Measurements from ENCODE around the gene IFT25. TPM values are rescaled to one million over a fixed set of nuclear protein-coding genes. Genes with fewer than 3 reads are reported as not detected.
A peak's percentile ranks its signal among the peaks of the same experiment; 100 is the strongest.

Gene IFT25
- total RNA-seq, 2 experiments from 2014 or later: 69.3 to 82.6 TPM

GRCh38 chr1:53936430-53936829, 9.1 kb downstream of the IFT25 start:
- CTCF ChIA-PET: no interaction called here
- Mint-ChIP-seq H3K36me3 (peaks cover 72% of the 10 kb centered on the region), H3K4me3 (no peak overlapping the region), H3K27me3 (no peaks in the 10 kb centered on the region), H3K27ac (no peak overlapping the region), H3K9me3 (ENCODE audit: low read depth) (peaks cover 10% of the 10 kb centered on the region), H3K4me1 (peaks cover 12% of the 10 kb centered on the region)
- ATAC-seq: no peak
- no peak for DNase-seq

- Mint-ChIP-seq H3K36me3 (peaks cover 79% of the 10 kb centered on the region), H3K27me3 (no peaks in the 10 kb centered on the region), H3K27ac (no peak overlapping the region), H3K9me3 (ENCODE audit: low read depth) (peaks cover 10% of the 10 kb centered on the region), H3K4me1 (peaks cover 7% of the 10 kb centered on the region), H3K4me3 (no peak overlapping the region)
- DNase-seq (no peak), ATAC-seq (no peak)
- CTCF ChIA-PET: interaction anchor here (1.1 to 1.8 kb wide), 3 partner anchors 11 to 19 kb away, joined by 3 to 6 read pairs (median 4); partner anchors contain the start of genes IFT25 and LRRC42
Observed at GRCh38 chr1:53934170-53934765, 11.2 kb downstream of the IFT25 start.

- no peak overlapping the region for H3K4me3 Mint-ChIP-seq
- no peak overlapping the region for H3K27ac Mint-ChIP-seq
- CTCF ChIA-PET: interaction anchor here (0.6 to 1.5 kb wide), 6 partner anchors 10 to 53 kb away, joined by 3 to 4 read pairs (median 3); no protein-coding TSS in a partner anchor
- H3K4me1 Mint-ChIP-seq: no peaks in the 10 kb centered on the region
- H3K27me3 Mint-ChIP-seq: no peaks in the 10 kb centered on the region
- no peak for ATAC-seq
- no peak for DNase-seq
- peaks cover 82% of the 10 kb centered on the region for H3K36me3 Mint-ChIP-seq
- H3K9me3 Mint-ChIP-seq (ENCODE audit: low read depth): peaks cover 10% of the 10 kb centered on the region
Observed at GRCh38 chr1:53931523-53931922, 14.0 kb downstream of the IFT25 start.

- Mint-ChIP-seq H3K4me3 (no peak overlapping the region), H3K27me3 (no peaks in the 10 kb centered on the region), H3K4me1 (no peaks in the 10 kb centered on the region), H3K27ac (no peak overlapping the region), H3K36me3 (peaks cover 81% of the 10 kb centered on the region), H3K9me3 (ENCODE audit: low read depth) (peaks cover 10% of the 10 kb centered on the region)
- CTCF ChIA-PET: interaction anchor here (0.6 to 1.6 kb wide), 6 partner anchors 9 to 52 kb away, joined by 3 to 4 read pairs (median 3); no protein-coding TSS in a partner anchor
- ATAC-seq (no peak), DNase-seq (no peak)
Observed at GRCh38 chr1:53930932-53931331, 14.6 kb downstream of the IFT25 start.

- no peak overlapping the region for H3K27ac Mint-ChIP-seq
- H3K27me3 Mint-ChIP-seq: no peaks in the 10 kb centered on the region
- H3K4me3 Mint-ChIP-seq: no peak overlapping the region
- peaks cover 74% of the 10 kb centered on the region for H3K36me3 Mint-ChIP-seq
- DNase-seq (no peak), ATAC-seq (no peak)
- H3K4me1 Mint-ChIP-seq: no peaks in the 10 kb centered on the region
- H3K9me3 Mint-ChIP-seq (ENCODE audit: low read depth): peaks cover 7% of the 10 kb centered on the region
- CTCF ChIA-PET: interaction anchor here (0.8 to 1.6 kb wide), 2 partner anchors 13 to 19 kb away, joined by 3 to 4 read pairs; no protein-coding TSS in a partner anchor
Observed at GRCh38 chr1:53929246-53929960, 16.1 kb downstream of the IFT25 start.

GRCh38 chr1:53927376-53927881, 18.1 kb downstream of the IFT25 start:
- Mint-ChIP-seq H3K27ac (no peak overlapping the region), H3K36me3 (peaks cover 73% of the 10 kb centered on the region), H3K27me3 (no peaks in the 10 kb centered on the region)

GRCh38 chr1:53919675-53920066, 25.8 kb downstream of the IFT25 start:
- Mint-ChIP-seq H3K36me3 (peaks cover 49% of the 10 kb centered on the region), H3K9me3 (ENCODE audit: low read depth) (no peaks in the 10 kb centered on the region), H3K27me3 (no peaks in the 10 kb centered on the region), H3K4me3 (no peak overlapping the region), H3K4me1 (peaks cover 43% of the 10 kb centered on the region), H3K27ac (peak overlapping the region; percentile 90)
- ATAC-seq (peak; percentile 83), DNase-seq (peak; percentile 63)
- CTCF ChIA-PET: interaction anchor here (0.6 to 3.2 kb wide), 5 partner anchors 12 to 60 kb away, joined by 3 to 19 read pairs (median 3); partner anchors contain the start of genes IFT25 and LRRC42

More at GRCh38 chr1:53927376-53927881, 18.1 kb downstream of the IFT25 start:
- H3K4me1 Mint-ChIP-seq: peaks cover 1% of the 10 kb centered on the region
- DNase-seq (no peak), ATAC-seq (no peak)
- H3K4me3 Mint-ChIP-seq: no peak overlapping the region
- CTCF ChIA-PET: interaction anchor here (0.6 kb wide), 1 partner anchor 1261 kb away, joined by 3 read pairs; no protein-coding TSS in a partner anchor
- H3K9me3 Mint-ChIP-seq (ENCODE audit: low read depth): no peaks in the 10 kb centered on the region

GRCh38 chr1:53918343-53918742, 27.2 kb downstream of the IFT25 start:
- CTCF ChIA-PET: interaction anchor here (1.0 to 2.1 kb wide), 4 partner anchors 28 to 58 kb away, joined by 3 to 7 read pairs (median 4); partner anchors contain the start of genes IFT25, LRRC42 and YIPF1
- H3K4me1 Mint-ChIP-seq: peaks cover 42% of the 10 kb centered on the region
- peak overlapping the region; percentile 90 for H3K27ac Mint-ChIP-seq

GRCh38 chr1:53913352-53914033, 32.0 kb downstream of the IFT25 start:
- H3K4me3 Mint-ChIP-seq: no peak overlapping the region
- no peak overlapping the region for H3K27ac Mint-ChIP-seq
- CTCF ChIA-PET: interaction anchor here (0.7 to 0.9 kb wide), 2 partner anchors 32 to 46 kb away, joined by 4 read pairs; partner anchors contain the start of genes IFT25 and LRRC42
- peaks cover 18% of the 10 kb centered on the region for H3K4me1 Mint-ChIP-seq
- H3K36me3 Mint-ChIP-seq: peaks cover 17% of the 10 kb centered on the region
- no peak for DNase-seq
- no peak for ATAC-seq
- no peaks in the 10 kb centered on the region for H3K27me3 Mint-ChIP-seq
- no peaks in the 10 kb centered on the region for H3K9me3 Mint-ChIP-seq (ENCODE audit: low read depth)

More at GRCh38 chr1:53918343-53918742, 27.2 kb downstream of the IFT25 start:
- Mint-ChIP-seq H3K36me3 (peaks cover 42% of the 10 kb centered on the region), H3K4me3 (no peak overlapping the region), H3K27me3 (no peaks in the 10 kb centered on the region), H3K9me3 (ENCODE audit: low read depth) (no peaks in the 10 kb centered on the region)
- DNase-seq (no peak), ATAC-seq (no peak)

- H3K27ac Mint-ChIP-seq: no peak overlapping the region
- ATAC-seq: no peak
- CTCF ChIA-PET: no interaction called here
Observed at GRCh38 chr1:53911442-53911841, 34.1 kb downstream of the IFT25 start.

GRCh38 chr1:53909946-53910345, 35.6 kb downstream of the IFT25 start:
- Mint-ChIP-seq H3K9me3 (ENCODE audit: low read depth) (no peaks in the 10 kb centered on the region), H3K27ac (no peak overlapping the region), H3K4me1 (no peaks in the 10 kb centered on the region), H3K27me3 (no peaks in the 10 kb centered on the region), H3K4me3 (no peak overlapping the region), H3K36me3 (peaks cover 4% of the 10 kb centered on the region)
- ATAC-seq (no peak), DNase-seq (no peak)
- CTCF ChIA-PET: interaction anchor here (1.2 to 1.4 kb wide), 2 partner anchors 14 to 31 kb away, joined by 3 to 4 read pairs; no protein-coding TSS in a partner anchor

More at GRCh38 chr1:53911442-53911841, 34.1 kb downstream of the IFT25 start:
- H3K27me3 Mint-ChIP-seq: no peaks in the 10 kb centered on the region
- peaks cover 9% of the 10 kb centered on the region for H3K4me1 Mint-ChIP-seq
- peaks cover 8% of the 10 kb centered on the region for H3K36me3 Mint-ChIP-seq
- no peak for DNase-seq
- no peaks in the 10 kb centered on the region for H3K9me3 Mint-ChIP-seq (ENCODE audit: low read depth)
- no peak overlapping the region for H3K4me3 Mint-ChIP-seq

GRCh38 chr1:53906121-53906520, 39.4 kb downstream of the IFT25 start:
- DNase-seq (no peak), ATAC-seq (no peak)
- Mint-ChIP-seq H3K9me3 (ENCODE audit: low read depth) (no peaks in the 10 kb centered on the region), H3K27me3 (no peaks in the 10 kb centered on the region), H3K4me1 (peaks cover 8% of the 10 kb centered on the region), H3K36me3 (peaks cover 1% of the 10 kb centered on the region), H3K4me3 (no peak overlapping the region), H3K27ac (no peak overlapping the region)
- CTCF ChIA-PET: no interaction called here

GRCh38 chr1:53905509-53905908, 40.0 kb downstream of the IFT25 start:
- Mint-ChIP-seq H3K27ac (no peak overlapping the region), H3K9me3 (ENCODE audit: low read depth) (no peaks in the 10 kb centered on the region), H3K4me1 (peaks cover 14% of the 10 kb centered on the region), H3K4me3 (no peak overlapping the region), H3K27me3 (no peaks in the 10 kb centered on the region), H3K36me3 (no peaks in the 10 kb centered on the region)
- DNase-seq (no peak), ATAC-seq (no peak)
- CTCF ChIA-PET: no interaction called here
